HuH-7.5 (cell line): ENCODE measurements around the gene SCN3A.

Experiments
- DNase-seq: peaks from one replicate; pipeline ENCODE4 v3.0.0; 2011; ENCODE audit warnings: low spot score

The SCN3A gene

DNA sequence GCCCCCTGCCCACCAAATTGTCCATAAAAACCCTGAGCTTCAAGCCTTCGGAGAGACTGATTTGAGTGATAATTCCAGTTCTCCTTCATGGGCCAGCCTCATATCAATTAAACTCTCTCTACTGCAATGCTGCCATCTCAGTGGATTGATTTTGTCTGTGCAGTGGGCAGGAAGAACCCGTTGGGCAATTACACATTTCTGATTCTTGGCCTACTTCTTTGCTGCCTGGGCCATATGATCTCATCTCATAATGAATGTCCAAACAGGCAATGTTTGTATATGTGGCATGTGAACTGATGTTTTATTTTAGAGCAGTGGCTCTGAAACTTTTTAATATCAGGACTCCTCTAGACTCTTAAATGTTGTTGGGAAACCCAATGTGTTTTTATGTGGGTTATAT, 147.3 kb downstream of the SCN3A start:
- DNase-seq: no peak

DNA sequence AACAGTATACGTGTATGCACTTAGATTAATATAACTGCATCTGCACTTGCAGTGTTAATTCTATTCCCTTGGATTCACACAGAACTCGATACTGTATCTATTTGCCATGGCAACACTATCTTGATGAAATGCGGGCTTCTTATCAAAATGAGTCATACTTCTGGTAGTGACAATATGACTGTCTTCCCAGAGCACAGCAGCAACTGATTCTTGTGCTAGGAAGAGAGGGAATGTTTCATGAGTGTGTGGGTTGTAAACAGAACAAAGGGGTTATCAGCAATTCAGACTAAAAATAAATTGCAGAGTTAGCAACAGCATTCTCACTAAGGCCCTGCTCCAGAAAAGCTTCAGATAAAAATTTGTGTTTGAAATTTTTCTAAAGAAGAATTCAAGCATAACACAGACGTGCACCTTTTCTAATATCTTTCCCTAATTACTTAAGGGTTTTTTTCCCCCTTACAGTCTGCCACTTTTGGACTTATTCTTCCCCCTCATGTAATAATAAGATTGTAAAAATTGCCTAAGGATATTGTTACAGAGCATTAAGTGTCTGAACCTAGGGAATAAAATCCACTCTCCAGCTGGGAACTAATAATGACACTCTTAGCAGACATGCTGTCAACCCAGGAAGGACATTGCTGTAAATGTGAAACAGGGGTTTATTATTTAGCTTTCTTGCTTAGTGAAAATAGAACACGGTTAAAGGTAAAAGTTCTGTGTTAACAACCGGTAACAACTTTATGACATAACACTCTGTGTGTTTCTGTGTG, 148.6 kb downstream of the SCN3A start:
- peak; percentile 16 for DNase-seq

DNA sequence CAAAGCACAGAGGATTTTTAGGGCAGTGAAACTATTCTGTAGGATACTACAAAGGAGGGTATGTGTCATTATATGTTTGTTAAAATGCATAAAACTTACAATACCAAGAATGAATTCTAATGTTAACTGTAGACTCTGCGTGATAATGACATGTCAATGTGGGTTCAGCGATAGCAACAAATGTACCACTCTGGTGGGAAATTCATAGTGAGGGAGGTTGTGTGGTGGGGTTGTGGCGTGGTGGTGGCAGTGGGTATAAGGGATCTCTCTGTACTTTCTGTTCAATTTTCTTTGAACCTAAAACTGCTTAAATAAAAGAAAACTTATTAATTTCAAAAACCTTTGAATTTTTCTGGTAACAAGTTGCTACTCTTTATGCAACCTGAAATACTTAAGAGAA, 149.2 kb downstream of the SCN3A start:
- DNase-seq: no peak

DNA sequence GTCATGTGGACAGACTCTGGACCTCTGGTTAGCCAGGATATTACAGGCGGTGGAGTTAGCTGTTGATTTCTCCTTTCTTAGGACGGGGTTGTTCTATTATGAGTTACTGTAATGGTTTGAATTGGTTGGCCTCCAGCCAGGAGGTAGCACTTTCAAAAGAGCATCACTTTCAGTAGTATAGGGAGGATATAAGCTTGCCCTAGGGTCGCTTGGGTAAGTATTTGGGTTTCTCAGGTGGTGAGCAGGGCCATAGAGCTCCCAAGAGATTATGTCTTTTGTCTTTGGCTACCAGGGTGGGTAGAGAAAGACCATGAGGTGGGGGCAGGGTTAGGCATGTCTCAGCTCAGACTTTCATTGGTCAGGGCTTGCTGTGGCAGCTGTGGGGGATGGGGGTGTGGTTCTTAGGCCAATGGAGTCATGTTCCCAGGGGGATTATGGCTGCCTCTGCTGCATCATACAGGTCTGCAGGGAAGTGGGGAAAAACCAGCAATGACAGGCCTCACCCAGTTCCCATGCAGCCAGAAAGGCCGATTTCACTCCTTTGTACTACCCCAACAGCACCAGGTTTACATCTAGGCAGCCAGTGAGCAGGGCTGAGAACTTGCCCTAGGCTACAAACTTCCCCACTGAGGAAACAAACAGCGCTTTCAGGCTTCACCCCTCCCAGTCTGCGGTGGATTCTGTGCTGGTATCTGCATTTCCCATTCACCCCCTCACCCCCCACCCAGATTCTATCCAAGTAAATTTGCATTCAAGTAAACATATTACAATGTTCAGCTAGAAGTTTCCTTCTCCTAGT, 159.1 kb downstream of the SCN3A start:
- DNase-seq: no peak
